Gastrocnemius medialis (tissue), 4 donors: ENCODE results near the gene MRTFA.

Source experiments
- POLR2A ChIP-seq, 2 donors: fragments of 450-650 bp; IDR thresholded peaks; one replicate each; pipeline ENCODE4 v1.6.1; 2017; ENCODE audit warnings: antibody characterized with exemption in 2 of 2, mild to moderate bottlenecking in 2 of 2, moderate library complexity in 2 of 2
- TF ChIP-seq, protein P1 (sequence below), 5 experiments: fragments of 450-650 bp in 3 of 5; fragments of 200-600 bp in 2 of 5; sonication (generic) in 2 of 5; IDR thresholded peaks in 4 of 5; conservative IDR thresholded peaks in 1 of 5; 1 replicate in 4 of 5; 2 replicates in 1 of 5; pipeline ENCODE4 v1.5.1; 2016 to 2019; ENCODE audit warnings: antibody characterized with exemption in 5 of 5, mild to moderate bottlenecking in 3 of 5, moderate library complexity in 3 of 5

- TF ChIP-seq, protein P1, sequence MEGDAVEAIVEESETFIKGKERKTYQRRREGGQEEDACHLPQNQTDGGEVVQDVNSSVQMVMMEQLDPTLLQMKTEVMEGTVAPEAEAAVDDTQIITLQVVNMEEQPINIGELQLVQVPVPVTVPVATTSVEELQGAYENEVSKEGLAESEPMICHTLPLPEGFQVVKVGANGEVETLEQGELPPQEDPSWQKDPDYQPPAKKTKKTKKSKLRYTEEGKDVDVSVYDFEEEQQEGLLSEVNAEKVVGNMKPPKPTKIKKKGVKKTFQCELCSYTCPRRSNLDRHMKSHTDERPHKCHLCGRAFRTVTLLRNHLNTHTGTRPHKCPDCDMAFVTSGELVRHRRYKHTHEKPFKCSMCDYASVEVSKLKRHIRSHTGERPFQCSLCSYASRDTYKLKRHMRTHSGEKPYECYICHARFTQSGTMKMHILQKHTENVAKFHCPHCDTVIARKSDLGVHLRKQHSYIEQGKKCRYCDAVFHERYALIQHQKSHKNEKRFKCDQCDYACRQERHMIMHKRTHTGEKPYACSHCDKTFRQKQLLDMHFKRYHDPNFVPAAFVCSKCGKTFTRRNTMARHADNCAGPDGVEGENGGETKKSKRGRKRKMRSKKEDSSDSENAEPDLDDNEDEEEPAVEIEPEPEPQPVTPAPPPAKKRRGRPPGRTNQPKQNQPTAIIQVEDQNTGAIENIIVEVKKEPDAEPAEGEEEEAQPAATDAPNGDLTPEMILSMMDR (IDR thresholded peaks at IDR 0.05 in 4 of 5, conservative IDR thresholded peaks at IDR 0.05 in 1 of 5), result no peak
- TF ChIP-seq POLR2A (IDR thresholded peaks at IDR 0.05), result no peak
These were observed 260.4 kb downstream of the MRTFA start for GRCh38 chr22:40376149-40376548.
